Middle frontal gyrus (tissue), 1 donor: ENCODE data around the gene CADM2.
"Not testable (repeated sequence)": the region's sequence is repeated elsewhere in the genome, so short reads cannot be mapped to it uniquely, and the experiment has no call there.

Source experiments
- DNase-seq: peaks from one replicate; pipeline ENCODE4 v3.0.0-alpha.2; 2015; ENCODE audit warnings: low spot score; ENCODE audit errors: extremely low spot score

CADM2 gene

DNA sequence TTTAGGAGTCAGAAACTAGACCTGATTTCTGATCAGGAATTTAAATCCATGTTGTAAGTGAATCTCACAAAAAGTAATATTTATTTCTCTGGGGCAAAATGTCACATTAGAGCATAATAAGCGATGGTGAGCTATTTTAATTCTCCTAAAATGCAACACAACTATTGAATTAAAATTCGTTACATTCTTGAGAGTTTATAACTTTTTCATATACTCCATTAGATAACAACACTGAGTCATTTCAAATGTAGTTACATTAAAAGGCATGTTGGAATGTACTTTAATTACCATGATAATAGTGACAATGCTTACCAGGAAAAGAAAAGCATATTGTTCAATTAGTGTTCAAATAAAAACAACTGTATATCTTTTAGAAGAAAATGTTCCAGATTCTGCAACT, 116.9 kb downstream of the CADM2 start:
- DNase-seq = no peak

DNA sequence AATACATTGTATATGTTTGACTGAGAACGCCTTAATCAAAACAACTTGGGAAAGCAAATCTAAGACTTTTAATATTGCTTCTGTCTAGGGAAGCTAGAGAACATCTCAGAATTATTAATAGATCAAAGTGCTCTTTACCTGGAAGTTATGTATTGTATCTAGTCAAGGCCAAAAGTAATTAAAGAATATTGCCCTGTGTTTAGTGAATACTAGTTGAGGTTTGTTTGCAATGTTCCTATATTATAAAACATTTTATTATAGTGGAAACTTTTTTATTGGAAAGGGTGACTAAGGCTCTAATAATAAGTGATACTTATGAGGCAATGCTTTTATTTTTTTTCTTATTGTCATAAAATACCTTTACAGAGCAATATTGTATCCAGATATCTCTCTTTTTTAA, 118.2 kb downstream of the CADM2 start:
- no peak for DNase-seq

DNA sequence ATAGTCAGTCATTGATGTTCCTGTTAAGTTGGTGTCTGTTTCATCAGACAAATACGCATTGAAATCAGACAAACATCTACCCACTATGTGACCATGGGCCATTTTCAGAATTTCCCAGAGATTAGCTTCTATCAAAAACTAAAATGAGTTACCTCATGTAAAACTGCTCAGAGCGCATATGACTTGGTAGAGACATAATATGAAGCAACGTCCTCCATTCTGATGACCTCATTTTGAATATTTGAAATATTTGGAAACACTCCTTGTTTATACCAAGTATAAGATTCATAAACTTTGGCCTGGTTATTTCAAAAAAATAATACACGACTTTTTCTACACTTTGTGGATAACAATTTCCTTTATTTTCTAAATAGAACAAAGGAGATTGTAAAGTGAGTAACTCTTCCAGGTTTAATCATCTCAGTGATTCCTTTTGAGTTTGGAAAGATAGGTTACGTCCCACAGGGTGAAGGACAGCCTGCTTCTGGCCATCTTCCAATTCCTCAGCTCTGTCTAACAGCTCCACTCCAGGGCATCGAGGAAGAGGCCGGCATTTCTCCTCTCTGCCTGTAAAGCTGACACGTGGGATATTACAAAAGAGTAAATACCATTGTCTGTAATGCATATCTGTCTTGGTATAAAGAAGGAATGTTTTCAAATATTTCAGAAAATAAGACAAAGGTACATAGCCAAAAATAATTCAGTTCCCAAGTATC, 122.6 kb downstream of the CADM2 start:
- no peak for DNase-seq

DNA sequence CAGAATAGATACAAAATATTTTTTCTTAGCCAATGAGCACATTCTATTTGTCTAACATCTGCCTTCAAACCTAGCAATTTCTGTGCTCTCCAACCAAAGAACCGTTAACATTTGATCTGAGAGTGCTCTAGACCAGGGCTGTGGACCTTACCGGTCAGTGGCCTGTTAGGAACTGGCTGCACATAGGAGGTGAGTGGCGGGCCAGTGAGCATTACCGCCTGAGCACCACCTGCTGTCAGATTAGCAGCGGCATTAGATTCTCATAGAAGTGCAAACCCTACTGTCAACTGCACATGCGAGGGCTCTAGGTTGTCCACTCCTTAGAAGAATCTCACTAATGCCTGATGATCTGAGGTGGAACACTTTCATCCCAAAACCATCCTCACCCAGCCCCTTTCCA, 131.7 kb downstream of the CADM2 start:
- no peak for DNase-seq

DNA sequence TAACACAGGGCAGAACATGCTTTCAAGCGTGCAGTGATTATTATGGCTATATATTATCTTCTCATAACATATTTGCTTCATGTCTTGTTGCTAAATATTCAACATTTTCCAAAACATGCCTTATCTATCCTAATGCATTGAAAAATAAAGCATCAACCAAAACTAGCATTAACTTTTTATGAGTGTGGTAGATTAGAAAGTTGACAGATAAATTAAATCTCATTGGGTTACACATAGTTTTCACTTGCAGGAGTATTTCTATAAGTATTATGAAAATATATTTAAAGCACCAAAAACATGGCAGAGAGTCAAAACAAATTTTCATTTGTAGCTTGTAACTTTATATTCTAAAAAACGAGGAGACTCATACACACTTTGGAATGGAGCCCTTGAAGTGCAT, 141.5 kb downstream of the CADM2 start:
- DNase-seq = no peak

DNA sequence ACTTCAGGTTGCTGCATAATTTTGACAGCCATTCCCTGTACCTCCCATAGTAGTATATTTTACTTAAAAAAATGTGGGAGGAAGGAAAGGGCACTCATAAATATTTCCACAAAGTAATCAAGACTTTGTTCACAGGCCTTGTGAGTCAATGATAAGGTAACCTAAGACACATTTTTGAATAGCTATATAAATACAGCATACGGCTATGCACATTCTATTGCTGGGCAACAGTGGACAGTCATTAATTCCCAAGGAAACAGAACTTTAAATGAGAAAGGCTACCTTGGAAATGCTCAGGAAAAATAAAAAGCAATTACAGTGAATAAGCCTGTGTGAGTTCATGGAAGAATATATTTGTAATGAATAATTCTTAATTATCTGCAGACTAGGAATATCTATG, 144.0 kb downstream of the CADM2 start:
- no peak for DNase-seq

DNA sequence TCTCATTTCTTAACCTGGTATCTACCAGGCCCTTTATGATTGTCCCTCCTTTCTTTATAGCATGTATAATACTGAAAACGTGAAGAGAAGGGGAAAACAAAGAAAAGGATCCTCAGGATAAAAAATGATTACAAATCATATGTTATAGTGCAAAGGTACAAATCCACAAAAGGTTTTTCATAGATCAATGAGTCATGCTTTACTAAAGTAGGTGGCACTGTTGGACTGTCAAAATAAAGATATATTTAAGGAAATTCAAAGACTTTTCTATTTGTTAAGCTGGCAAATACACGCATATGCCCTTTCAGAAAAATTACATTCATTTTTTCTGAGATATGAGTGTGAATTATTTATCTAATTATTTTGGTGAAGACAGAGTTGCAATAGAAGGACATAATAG, 151.6 kb downstream of the CADM2 start:
- no peak for DNase-seq

DNA sequence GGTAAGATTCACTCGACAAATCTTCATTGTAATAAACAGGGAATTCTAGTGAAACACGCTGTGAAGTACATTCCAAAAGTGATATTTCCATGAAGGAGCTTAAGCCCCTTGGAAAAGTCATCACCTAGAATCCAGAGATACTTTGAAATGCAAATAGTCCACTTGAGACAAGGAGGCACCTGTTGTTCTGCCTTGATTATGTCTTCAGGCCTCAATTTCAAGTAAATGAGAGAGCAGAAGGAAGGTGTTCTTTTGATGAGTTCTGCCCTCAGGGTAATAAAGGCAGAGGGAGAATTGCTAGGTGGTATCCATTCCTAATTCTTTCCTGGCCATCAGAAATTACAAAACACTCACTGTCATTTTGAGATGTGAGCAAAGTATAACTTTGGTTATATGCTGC, 162.1 kb downstream of the CADM2 start:
- no peak for DNase-seq

DNA sequence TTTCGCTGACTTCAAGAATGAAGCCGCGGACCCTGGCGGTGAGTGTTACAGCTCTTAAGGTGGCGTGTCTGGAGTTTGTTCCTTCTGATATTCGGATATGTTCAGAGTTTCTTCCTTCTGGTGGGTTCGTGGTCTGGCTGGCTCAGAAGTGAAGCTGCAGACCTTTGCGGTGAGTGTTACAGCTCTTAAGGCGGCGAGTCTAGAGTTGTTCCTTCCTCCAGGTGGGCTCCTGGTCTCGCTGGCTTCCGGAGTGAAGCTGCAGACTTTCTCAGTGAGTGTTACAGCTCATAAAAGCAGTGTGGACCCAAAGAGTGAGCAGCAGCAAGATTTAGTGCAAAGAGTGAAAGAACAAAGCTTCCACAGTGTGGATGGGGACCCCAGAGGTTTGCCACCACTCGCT, 174.1 kb downstream of the CADM2 start:
- not testable (repeated sequence) for DNase-seq

DNA sequence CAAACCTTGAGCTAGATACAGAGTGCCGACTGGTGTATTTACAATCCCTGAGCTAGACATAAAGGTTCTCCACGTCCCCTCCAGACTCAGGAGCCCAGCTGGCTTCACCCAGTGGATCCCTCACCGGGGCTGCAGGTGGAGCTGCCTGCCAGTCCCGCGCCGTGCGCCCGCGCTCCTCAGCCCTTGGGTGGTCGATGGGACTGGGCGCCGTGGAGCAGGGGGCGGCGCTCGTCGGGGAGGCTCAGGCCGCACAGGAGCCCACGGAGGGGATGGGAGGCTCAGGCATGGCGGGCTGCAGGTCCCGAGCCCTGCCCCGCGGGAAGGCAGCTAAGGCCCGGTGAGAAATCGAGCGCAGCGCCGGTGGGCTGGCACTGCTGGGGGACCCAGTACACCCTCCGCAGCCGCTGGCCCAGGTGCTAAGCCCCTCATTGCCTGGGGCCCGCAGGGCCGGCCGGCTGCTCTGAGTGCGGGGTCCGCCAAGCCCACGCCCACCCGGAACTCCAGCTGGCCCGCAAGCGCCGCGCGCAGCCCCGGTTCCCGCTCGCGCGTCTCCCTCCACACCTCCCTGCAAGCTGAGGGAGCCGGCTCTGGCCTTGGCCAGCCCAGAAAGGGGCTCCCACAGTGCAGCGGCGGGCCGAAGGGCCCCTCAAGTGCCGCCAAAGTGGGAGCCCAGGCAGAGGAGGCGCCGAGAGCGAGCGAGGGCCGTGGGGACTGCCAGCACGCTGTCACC, 175.1 kb downstream of the CADM2 start:
- not testable (repeated sequence) for DNase-seq

DNA sequence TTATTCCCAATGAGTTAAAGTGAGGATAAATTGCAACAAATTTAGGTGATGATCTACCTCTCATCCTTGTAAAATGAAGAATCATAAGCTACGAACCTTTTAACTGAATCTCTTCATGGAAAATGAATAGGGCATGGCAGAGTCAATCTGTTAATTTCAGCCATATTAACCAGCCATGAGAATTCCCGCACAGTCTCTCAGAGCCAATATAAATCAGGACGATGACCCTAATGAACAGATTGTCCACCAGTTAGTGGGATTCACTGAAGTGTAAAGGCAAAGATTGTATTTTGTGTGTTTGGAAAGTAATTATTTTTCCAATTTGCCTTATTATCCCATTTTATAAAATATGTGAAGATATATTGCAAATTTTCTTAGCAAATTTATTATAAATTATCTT, 183.8 kb downstream of the CADM2 start:
- DNase-seq = no peak

DNA sequence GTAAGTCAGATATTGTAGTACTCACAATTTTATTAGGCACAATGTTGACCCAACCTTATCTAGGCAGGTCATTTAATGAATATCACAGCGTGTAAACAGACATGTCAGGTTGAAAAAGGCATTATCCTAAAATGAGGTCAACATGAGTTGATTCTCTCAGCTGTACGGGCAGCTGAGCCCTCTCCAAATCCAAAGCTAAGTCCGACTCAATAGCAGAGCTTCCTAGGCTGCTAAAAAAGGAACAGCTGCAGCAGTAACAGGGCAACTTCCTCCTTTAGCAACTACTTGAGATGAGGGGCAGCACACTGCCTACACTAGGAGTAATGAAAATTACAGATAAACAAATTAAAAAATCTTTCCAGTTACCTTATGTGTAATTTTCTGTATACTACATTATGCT, 189.2 kb downstream of the CADM2 start:
- no peak for DNase-seq

DNA sequence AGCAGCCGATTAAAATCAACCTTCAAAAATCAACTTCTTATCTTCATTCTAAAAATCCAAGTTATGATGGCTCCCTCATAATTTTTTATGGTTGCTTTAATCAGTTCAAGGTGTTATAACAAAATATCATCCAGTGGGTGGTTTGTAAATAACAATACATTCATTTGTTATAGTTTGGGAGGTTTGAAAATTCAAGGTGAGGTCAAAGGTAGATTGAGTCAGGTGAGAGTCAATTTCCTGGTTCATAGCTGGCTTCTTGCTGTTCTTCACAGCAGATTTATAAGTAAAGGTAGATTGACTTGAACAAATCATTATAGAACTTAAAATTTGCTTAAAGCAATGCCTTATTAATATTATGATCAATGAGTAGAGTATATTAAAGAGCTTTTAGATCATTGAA, 192.8 kb downstream of the CADM2 start:
- no peak for DNase-seq

DNA sequence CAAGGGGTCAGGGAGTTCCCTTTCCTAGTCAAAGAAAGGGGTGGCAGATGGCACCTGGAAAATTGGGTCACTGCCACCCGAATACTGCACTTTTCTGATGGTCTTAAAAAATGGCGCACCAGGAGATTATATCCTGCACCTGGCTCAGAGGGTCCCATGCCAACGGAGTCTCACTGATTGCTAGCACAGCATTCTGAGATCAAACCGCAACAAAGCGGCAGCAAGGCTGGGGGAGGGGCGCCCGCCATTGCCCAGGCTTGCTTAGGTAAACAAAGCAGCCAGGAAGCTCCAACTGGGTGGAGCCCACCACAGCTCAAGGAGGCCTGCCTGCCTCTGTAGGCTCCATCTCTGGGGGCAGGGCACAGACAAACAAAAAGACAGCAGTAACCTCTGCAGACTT, 194.5 kb downstream of the CADM2 start:
- DNase-seq = not testable (repeated sequence)

DNA sequence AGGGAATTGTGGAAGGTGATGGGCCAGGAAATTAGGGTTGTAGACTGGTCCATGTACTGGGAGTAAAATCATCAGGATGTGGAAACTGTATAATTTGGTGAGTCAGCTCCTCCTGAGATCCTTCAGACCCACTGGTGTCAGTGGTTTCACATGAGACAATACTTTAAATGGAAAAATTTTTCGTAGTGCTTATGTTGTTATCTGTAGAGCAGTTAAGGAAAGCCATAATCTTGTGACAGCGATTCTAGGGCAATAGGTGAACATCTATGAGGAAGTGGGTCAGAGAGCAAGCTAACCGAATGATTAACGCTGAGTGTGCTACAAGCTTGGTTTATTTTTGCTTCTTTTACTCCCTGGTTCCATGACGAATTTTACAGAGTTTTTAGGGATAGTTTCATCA, 200.6 kb downstream of the CADM2 start:
- DNase-seq = no peak

DNA sequence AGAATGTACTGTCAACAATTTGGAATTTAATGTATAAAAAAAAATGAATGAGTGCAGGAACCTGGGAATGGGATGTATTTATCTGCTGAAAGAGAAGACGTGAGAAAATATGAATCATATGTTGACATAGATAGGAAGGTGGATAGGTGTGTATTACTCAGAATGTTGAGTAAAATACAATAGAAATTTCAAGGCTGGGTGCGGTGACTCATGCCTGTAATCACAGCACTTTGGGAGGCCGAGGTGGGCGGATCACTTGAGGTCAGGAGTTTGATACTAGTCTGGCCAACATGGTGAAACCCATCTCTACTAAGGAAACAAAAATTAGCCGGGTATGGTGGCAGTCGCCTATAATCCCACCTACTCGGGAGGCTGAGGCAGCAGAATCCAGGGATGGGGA, 202.8 kb downstream of the CADM2 start:
- DNase-seq = no peak

DNA sequence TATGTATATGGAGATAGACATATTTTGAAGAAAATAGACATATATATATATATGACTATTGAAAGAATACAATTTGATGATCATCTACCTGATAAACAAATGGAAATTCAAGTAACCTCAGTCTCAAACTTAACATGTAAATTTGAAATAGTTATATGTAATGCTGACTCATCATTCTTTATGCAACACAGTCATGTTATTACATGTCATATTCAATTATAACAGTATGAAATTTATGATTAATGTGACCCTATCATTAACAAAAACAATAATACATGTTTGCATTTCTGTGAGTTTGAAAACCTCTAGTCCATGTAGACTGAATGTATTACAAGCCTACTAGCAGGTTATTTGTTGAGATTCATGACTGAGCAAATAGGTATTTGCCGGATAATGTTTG, 204.1 kb downstream of the CADM2 start:
- DNase-seq = no peak

DNA sequence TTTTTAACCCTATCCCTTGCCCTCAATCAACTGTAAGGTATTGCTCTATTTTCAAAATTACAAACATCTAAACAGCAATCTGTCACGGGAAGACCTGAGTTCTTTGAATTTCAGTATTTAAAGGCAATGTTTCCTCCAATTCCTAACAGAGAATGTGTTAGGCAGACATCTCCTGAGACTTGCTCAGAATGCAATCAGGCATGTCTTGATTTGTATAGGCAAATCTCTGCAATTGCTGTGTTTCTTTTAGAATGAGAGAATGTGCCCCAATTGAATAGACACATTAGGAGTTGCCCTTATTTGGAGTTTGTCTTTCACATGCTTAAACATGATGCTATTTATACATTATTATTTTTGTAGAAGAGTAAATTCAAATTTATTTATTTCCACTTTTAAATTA, 205.6 kb downstream of the CADM2 start:
- DNase-seq = no peak

DNA sequence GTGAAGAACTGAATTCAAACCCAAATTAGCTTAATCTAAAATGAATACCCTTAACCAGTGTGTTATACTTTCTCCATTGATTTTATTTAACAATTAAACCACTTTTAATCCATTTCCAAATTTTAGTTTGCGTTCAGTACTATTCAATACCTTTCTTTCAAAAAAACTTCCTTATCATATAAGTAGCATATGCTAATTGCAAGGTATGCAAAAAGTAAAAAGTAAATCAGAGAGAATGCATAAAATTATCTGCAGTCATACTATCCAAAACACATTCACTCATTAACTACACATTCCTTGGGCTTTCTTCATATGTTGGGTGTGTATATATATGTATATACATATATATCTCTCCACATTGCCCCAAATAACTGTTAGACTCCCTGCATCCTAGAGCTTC, 208.8 kb downstream of the CADM2 start:
- no peak for DNase-seq

DNA sequence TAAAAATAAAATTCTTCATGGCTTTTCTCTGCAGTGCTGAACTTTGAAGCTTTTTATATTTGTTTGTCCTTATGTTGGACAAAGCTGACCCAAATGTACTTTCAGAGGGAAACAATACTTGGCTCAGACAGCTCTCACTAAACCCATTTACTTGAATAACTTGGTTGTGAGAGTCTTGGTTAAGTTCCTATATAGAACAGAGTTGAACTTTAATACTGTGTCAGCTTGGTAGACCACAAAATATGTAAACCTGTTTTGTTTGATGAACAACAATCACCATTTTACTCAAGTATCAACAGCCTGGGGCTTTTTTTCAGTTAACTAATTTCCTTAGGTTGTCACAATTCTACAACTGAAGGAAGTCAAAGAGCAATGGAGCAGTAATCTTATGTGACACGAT, 211.9 kb downstream of the CADM2 start:
- no peak for DNase-seq

DNA sequence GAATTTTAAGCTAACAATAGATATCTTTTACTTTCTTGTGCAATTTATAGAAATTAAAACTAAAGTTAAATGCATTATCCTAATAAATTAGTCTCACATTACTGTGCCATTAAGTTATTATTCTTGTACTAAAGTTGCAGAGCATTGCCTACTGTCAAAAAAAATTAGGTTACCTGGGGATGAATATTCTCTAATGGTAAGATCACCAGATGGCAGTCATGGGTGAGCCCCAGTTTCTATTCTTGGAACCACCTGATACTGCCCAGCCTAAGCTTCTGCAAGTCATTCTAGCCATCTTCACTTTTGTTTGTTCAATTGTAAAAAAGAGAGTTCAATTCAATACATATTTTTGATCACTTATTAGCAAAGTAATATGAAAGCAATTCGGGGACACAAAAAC, 213.2 kb downstream of the CADM2 start:
- DNase-seq = no peak

DNA sequence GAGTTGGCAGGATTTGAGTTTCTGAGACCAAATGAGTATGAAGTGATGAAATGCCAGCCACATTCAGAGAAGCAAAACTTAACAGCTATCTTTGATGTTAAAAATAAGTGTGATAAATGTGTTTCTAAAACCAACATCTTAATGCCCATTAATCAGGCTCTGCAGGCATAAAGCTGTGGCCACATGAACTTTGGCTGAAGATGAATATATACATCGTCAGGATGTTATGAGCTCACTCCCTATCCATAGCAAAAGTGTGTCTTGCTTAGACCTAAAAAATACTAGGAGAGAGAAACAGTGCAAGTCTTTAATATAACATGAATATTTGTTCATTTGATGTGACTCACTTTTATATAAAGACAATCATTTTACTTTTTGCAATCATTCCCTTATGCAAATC, 218.0 kb downstream of the CADM2 start:
- DNase-seq = no peak
